ENCODE data around the gene SDHAF1.

DNA sequence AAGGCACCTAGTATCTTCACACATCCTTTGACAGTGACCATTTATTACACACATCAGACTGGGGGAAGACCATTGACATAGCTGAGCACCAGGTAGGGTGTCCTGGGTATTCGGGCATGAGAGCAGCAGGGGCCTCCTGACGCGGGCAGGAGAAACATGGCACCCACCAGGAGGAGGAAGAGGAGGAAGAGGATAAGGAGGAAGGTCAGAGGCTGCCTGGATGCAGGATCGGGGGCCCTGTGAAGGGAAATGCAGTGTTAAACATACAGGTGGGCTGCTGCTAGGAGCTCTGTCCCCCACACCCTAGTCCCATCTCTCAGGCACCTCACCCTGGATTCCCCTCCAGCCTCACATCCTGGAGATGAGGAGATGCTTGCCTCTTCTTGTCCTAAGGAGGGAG is 8.3 kb downstream of the SDHAF1 start:
- TF ChIP-seq CTCF (IDR thresholded peaks at IDR 0.05) (no peak), POLR2AphosphoS5 (IDR thresholded peaks at IDR 0.05) (no peak)

Data from prostate gland (tissue), 2 donors.